ENCODE data around the gene WWC1. TPM values are rescaled to one million over a fixed set of nuclear protein-coding genes. Genes with fewer than 3 reads are reported as not detected.
"Not testable (repeated sequence)": the region's sequence is repeated elsewhere in the genome, so short reads cannot be mapped to it uniquely, and the experiment has no call there.

WWC1 gene
- total RNA-seq, 2 donors from 2014 or later = not detected

- Mint-ChIP-seq H3K4me3 (no peak overlapping the region), H3K27ac (no peak overlapping the region), H3K36me3 (no peaks in the 10 kb centered on the region), H3K27me3 (peaks cover 16 to 21% of the 10 kb centered on the region in 2 donors), H3K9me3 (no peaks in the 10 kb centered on the region), H3K4me1 (ENCODE audit: low read depth in 2 of 2) (no peaks in the 10 kb centered on the region)
- ATAC-seq (no peak), DNase-seq (ENCODE audit: low spot score) (no peak)
Measured at GRCh38 chr5:168432903-168433302, 141.5 kb downstream of the WWC1 start.

GRCh38 chr5:168434001-168434400 is 142.6 kb downstream of the WWC1 start:
- H3K27me3 Mint-ChIP-seq = peaks cover 16 to 21% of the 10 kb centered on the region in 2 donors
- no peaks in the 10 kb centered on the region for H3K36me3 Mint-ChIP-seq
- no peaks in the 10 kb centered on the region for H3K4me1 Mint-ChIP-seq (ENCODE audit: low read depth in 2 of 2)
- ATAC-seq = no peak
- no peaks in the 10 kb centered on the region for H3K9me3 Mint-ChIP-seq
- H3K4me3 Mint-ChIP-seq = no peak overlapping the region
- DNase-seq (ENCODE audit: low spot score) = no peak
- H3K27ac Mint-ChIP-seq = no peak overlapping the region

GRCh38 chr5:168434746-168435321 is 143.4 kb downstream of the WWC1 start:
- H3K27ac Mint-ChIP-seq = no peak overlapping the region

GRCh38 chr5:168435340-168435739 is 143.9 kb downstream of the WWC1 start:
- H3K27me3 Mint-ChIP-seq = peaks cover 16 to 27% of the 10 kb centered on the region in 2 donors
- not testable (repeated sequence) for H3K36me3 Mint-ChIP-seq; H3K4me1 Mint-ChIP-seq (ENCODE audit: low read depth in 2 of 2); H3K9me3 Mint-ChIP-seq; H3K4me3 Mint-ChIP-seq; DNase-seq (ENCODE audit: low spot score); H3K27ac Mint-ChIP-seq; ATAC-seq

More at GRCh38 chr5:168434746-168435321, 143.4 kb downstream of the WWC1 start:
- no peak for DNase-seq (ENCODE audit: low spot score)
- no peaks in the 10 kb centered on the region for H3K4me1 Mint-ChIP-seq (ENCODE audit: low read depth in 2 of 2)
- no peak for ATAC-seq
- no peaks in the 10 kb centered on the region for H3K9me3 Mint-ChIP-seq
- peaks cover 16 to 25% of the 10 kb centered on the region in 2 donors for H3K27me3 Mint-ChIP-seq
- H3K4me3 Mint-ChIP-seq = no peak overlapping the region
- no peaks in the 10 kb centered on the region for H3K36me3 Mint-ChIP-seq

GRCh38 chr5:168438349-168438748 is 146.9 kb downstream of the WWC1 start:
- Mint-ChIP-seq H3K27ac (no peak overlapping the region), H3K9me3 (no peaks in the 10 kb centered on the region), H3K27me3 (peaks cover 19 to 27% of the 10 kb centered on the region in 2 donors), H3K4me3 (no peak overlapping the region), H3K4me1 (ENCODE audit: low read depth in 2 of 2) (no peaks in the 10 kb centered on the region), H3K36me3 (no peaks in the 10 kb centered on the region)
- DNase-seq (ENCODE audit: low spot score) (no peak), ATAC-seq (no peak)

GRCh38 chr5:168443533-168443932 is 152.1 kb downstream of the WWC1 start:
- DNase-seq (ENCODE audit: low spot score) (no peak), ATAC-seq (no peak)
- Mint-ChIP-seq H3K4me3 (no peak overlapping the region), H3K9me3 (no peaks in the 10 kb centered on the region), H3K4me1 (ENCODE audit: low read depth in 2 of 2) (no peaks in the 10 kb centered on the region), H3K36me3 (no peaks in the 10 kb centered on the region), H3K27ac (no peak overlapping the region), H3K27me3 (peaks cover 6 to 8% of the 10 kb centered on the region in 2 donors)

GRCh38 chr5:168443950-168444700 is 152.7 kb downstream of the WWC1 start:
- Mint-ChIP-seq H3K27me3 (peaks cover 6 to 8% of the 10 kb centered on the region in 2 donors), H3K9me3 (no peaks in the 10 kb centered on the region), H3K36me3 (no peaks in the 10 kb centered on the region), H3K4me1 (ENCODE audit: low read depth in 2 of 2) (no peaks in the 10 kb centered on the region), H3K27ac (no peak overlapping the region), H3K4me3 (no peak overlapping the region)
- DNase-seq (ENCODE audit: low spot score) (no peak), ATAC-seq (no peak)

GRCh38 chr5:168446983-168447619 is 155.7 kb downstream of the WWC1 start:
- ATAC-seq (no peak), DNase-seq (ENCODE audit: low spot score) (no peak)
- Mint-ChIP-seq H3K36me3 (no peaks in the 10 kb centered on the region), H3K27ac (no peak overlapping the region), H3K4me3 (no peak overlapping the region), H3K27me3 (peaks cover 0 to 8% of the 10 kb centered on the region in 2 donors), H3K4me1 (ENCODE audit: low read depth in 2 of 2) (no peaks in the 10 kb centered on the region), H3K9me3 (no peaks in the 10 kb centered on the region)

GRCh38 chr5:168447808-168448207 is 156.4 kb downstream of the WWC1 start:
- H3K36me3 Mint-ChIP-seq = no peaks in the 10 kb centered on the region
- DNase-seq (ENCODE audit: low spot score) = no peak
- H3K4me1 Mint-ChIP-seq (ENCODE audit: low read depth in 2 of 2) = no peaks in the 10 kb centered on the region
- H3K27ac Mint-ChIP-seq = no peak overlapping the region
- ATAC-seq = no peak
- no peaks in the 10 kb centered on the region for H3K9me3 Mint-ChIP-seq
- no peak overlapping the region for H3K4me3 Mint-ChIP-seq
- peaks cover 0 to 8% of the 10 kb centered on the region in 2 donors for H3K27me3 Mint-ChIP-seq

GRCh38 chr5:168449166-168449565 is 157.7 kb downstream of the WWC1 start:
- Mint-ChIP-seq H3K9me3 (no peaks in the 10 kb centered on the region), H3K27ac (no peak overlapping the region), H3K4me3 (no peak overlapping the region), H3K27me3 (peaks cover 0 to 5% of the 10 kb centered on the region in 2 donors), H3K36me3 (no peaks in the 10 kb centered on the region), H3K4me1 (ENCODE audit: low read depth in 2 of 2) (no peaks in the 10 kb centered on the region)
- ATAC-seq = no peak
- no peak for DNase-seq (ENCODE audit: low spot score)

GRCh38 chr5:168451565-168451964 is 160.1 kb downstream of the WWC1 start:
- DNase-seq (ENCODE audit: low spot score) (no peak), ATAC-seq (no peak)
- no peaks in the 10 kb centered on the region for H3K9me3 Mint-ChIP-seq
- peaks cover 0 to 4% of the 10 kb centered on the region in 2 donors for H3K27me3 Mint-ChIP-seq
- H3K27ac Mint-ChIP-seq = no peak overlapping the region
- H3K36me3 Mint-ChIP-seq = no peaks in the 10 kb centered on the region
- no peaks in the 10 kb centered on the region for H3K4me1 Mint-ChIP-seq (ENCODE audit: low read depth in 2 of 2)
- H3K4me3 Mint-ChIP-seq = no peak overlapping the region

GRCh38 chr5:168455201-168455600 is 163.8 kb downstream of the WWC1 start:
- no peak overlapping the region for H3K27ac Mint-ChIP-seq
- H3K36me3 Mint-ChIP-seq = no peaks in the 10 kb centered on the region
- peaks cover 3% of the 10 kb centered on the region for H3K9me3 Mint-ChIP-seq
- ATAC-seq (peak in 1 of 2 donors; percentile 35), DNase-seq (ENCODE audit: low spot score) (no peak)
- no peak overlapping the region for H3K4me3 Mint-ChIP-seq
- H3K27me3 Mint-ChIP-seq = peaks cover 3 to 5% of the 10 kb centered on the region in 2 donors
- H3K4me1 Mint-ChIP-seq (ENCODE audit: low read depth in 2 of 2) = no peaks in the 10 kb centered on the region

GRCh38 chr5:168457542-168457941 is 166.1 kb downstream of the WWC1 start:
- peaks cover 3% of the 10 kb centered on the region for H3K9me3 Mint-ChIP-seq
- DNase-seq (ENCODE audit: low spot score) (no peak), ATAC-seq (no peak)
- no peak overlapping the region for H3K4me3 Mint-ChIP-seq
- H3K27ac Mint-ChIP-seq = no peak overlapping the region
- peaks cover 3 to 5% of the 10 kb centered on the region in 2 donors for H3K27me3 Mint-ChIP-seq
- H3K4me1 Mint-ChIP-seq (ENCODE audit: low read depth in 2 of 2) = no peaks in the 10 kb centered on the region
- H3K36me3 Mint-ChIP-seq = no peaks in the 10 kb centered on the region

GRCh38 chr5:168460606-168461005 is 169.2 kb downstream of the WWC1 start:
- no peak overlapping the region for H3K27ac Mint-ChIP-seq
- peaks cover 3% of the 10 kb centered on the region for H3K9me3 Mint-ChIP-seq
- H3K27me3 Mint-ChIP-seq = peaks cover 5 to 7% of the 10 kb centered on the region in 2 donors
- H3K4me3 Mint-ChIP-seq = no peak overlapping the region
- DNase-seq (ENCODE audit: low spot score) (no peak), ATAC-seq (no peak)
- peaks cover 0 to 6% of the 10 kb centered on the region in 2 donors for H3K4me1 Mint-ChIP-seq (ENCODE audit: low read depth in 2 of 2)
- H3K36me3 Mint-ChIP-seq = no peaks in the 10 kb centered on the region

All from natural killer cell treated with Interleukin-12 subunit alpha and Interleukin-12 subunit beta and Interleukin-15 and Interleukin-18, amount 100 ng/mL, for 72 hours (primary cell).